GM12878 (cell line): ENCODE data around the gene SETDB1. TPM values are rescaled to one million over a fixed set of nuclear protein-coding genes. Genes with fewer than 3 reads are reported as not detected.

ENCODE experiments used
- BHLHE40 ChIP-seq, 2 experiments: fragments of 450-650 bp in 1 of 2; IDR thresholded peaks; 2 replicates each; pipeline ENCODE4 v1.6.1; 2011 to 2017; ENCODE audit warnings: low read depth in 2 of 2, borderline replicate concordance in 1 of 2, improper control_type of control experiment in 1 of 2, low read length in 1 of 2, mild to moderate bottlenecking in 1 of 2
- CHD4 ChIP-seq: fragments of 200-600 bp; sonication (generic); IDR thresholded peaks from 2 replicates; pipeline ENCODE4 v1.6.1; 2016; ENCODE audit warnings: mild to moderate bottlenecking
- CTCF ChIP-seq, 3 experiments: IDR thresholded peaks in 2 of 3; conservative IDR thresholded peaks in 1 of 3; 2 replicates each; pipeline ENCODE4 v1.5.1; 2011; ENCODE audit warnings: low read depth in 3 of 3, low read length in 3 of 3, mild to moderate bottlenecking in 3 of 3, control low read depth in 2 of 3, moderate library complexity in 2 of 3, inconsistent platforms in 1 of 3, mixed read lengths in 1 of 3; ENCODE audit not compliant: control insufficient read depth in 2 of 3, insufficient read depth in 1 of 3; ENCODE audit errors: extremely low read depth in 1 of 3
- ELK1 ChIP-seq: IDR thresholded peaks from 2 replicates; pipeline ENCODE4 v1.6.1; 2012; ENCODE audit warnings: low read depth, low read length, improper control_type of control experiment
- EP300 ChIP-seq, 2 experiments: fragments of 150-350 bp in 1 of 2; IDR thresholded peaks; 2 replicates each; pipeline ENCODE4 v1.6.1; 2011 to 2012; ENCODE audit warnings: low read depth in 2 of 2, low read length in 2 of 2, borderline replicate concordance in 1 of 2, improper control_type of control experiment in 1 of 2, inconsistent platforms in 1 of 2; ENCODE audit not compliant: control insufficient read depth in 1 of 2
- FOXK2 ChIP-seq: fragments of 450-650 bp; IDR thresholded peaks from 2 replicates; pipeline ENCODE4 v1.6.1; 2017; ENCODE audit warnings: mild to moderate bottlenecking, moderate library complexity
- GATAD2B ChIP-seq: fragments of 450-650 bp; conservative IDR thresholded peaks from 2 replicates; pipeline ENCODE4 v1.6.1; 2017; ENCODE audit warnings: low read depth, mild to moderate bottlenecking, moderate library complexity
- IKZF1 ChIP-seq: fragments of 450-650 bp; conservative IDR thresholded peaks from 2 replicates; pipeline ENCODE4 v1.6.1; 2017; ENCODE audit warnings: antibody characterized with exemption, mild to moderate bottlenecking
- IKZF2 ChIP-seq, 2 experiments: fragments of 450-650 bp; IDR thresholded peaks; 2 replicates each; pipeline ENCODE4 v1.6.1; 2017; ENCODE audit warnings: mild to moderate bottlenecking in 2 of 2, moderate library complexity in 2 of 2
- NFIC ChIP-seq: IDR thresholded peaks from 2 replicates; pipeline ENCODE4 v1.6.1; 2012; ENCODE audit warnings: low read depth, mild to moderate bottlenecking, inconsistent platforms, low read length, moderate library complexity
- NFYA ChIP-seq: IDR thresholded peaks from 2 replicates; pipeline ENCODE4 v1.6.1; 2011; ENCODE audit warnings: low read depth, mild to moderate bottlenecking, low read length, improper control_type of control experiment, borderline replicate concordance
- POLR2AphosphoS5 ChIP-seq: IDR thresholded peaks from 2 replicates; pipeline ENCODE4 v1.6.1; 2011; ENCODE audit warnings: mild to moderate bottlenecking, low read length, inconsistent platforms
- RCOR1 ChIP-seq: conservative IDR thresholded peaks from 2 replicates; pipeline ENCODE4 v1.6.1; 2012; ENCODE audit warnings: low read depth, low read length, improper control_type of control experiment
- SMAD1 ChIP-seq: fragments of 450-650 bp; IDR thresholded peaks from 2 replicates; pipeline ENCODE4 v1.6.1; 2018; ENCODE audit warnings: mild to moderate bottlenecking, low read depth; ENCODE audit not compliant: partially characterized antibody
- TBL1XR1 ChIP-seq: IDR thresholded peaks from 2 replicates; pipeline ENCODE4 v1.6.1; 2012; ENCODE audit warnings: low read depth, low read length, improper control_type of control experiment
- TCF12 ChIP-seq: IDR thresholded peaks from 2 replicates; pipeline ENCODE4 v1.6.1; 2011; ENCODE audit warnings: low read depth, mild to moderate bottlenecking, low read length
- TCF7 ChIP-seq: IDR thresholded peaks from 2 replicates; pipeline ENCODE4 v1.6.1; 2014; ENCODE audit warnings: antibody characterized with exemption, borderline replicate concordance
- ZNF592 ChIP-seq: fragments of 450-650 bp; IDR thresholded peaks from 2 replicates; pipeline ENCODE4 v1.6.1; 2017; ENCODE audit warnings: mild to moderate bottlenecking, moderate library complexity
- polyA plus RNA-seq, 11 experiments: library from polyadenylated mRNA; depleted of rRNA in 4 of 11; unstranded in 6 of 11; stranded (reverse) in 5 of 11; fragments of >200 nt; fragmentation: Nextera tagmentation in 4 of 11; fragmentation: Illumina TruSeq in 1 of 11; extraction: Ambion mirVana in 4 of 11; extraction: Trizol in 1 of 11; gene quantifications; 1 replicate in 1 of 11; 2 replicates in 10 of 11; pipeline versions ENCODE4 v1.2.1 to v1.2.3, GENCODE V29; 2011 to 2016; ENCODE audit warnings: inconsistent platforms in 2 of 11, missing spikeins in 2 of 11, low read depth in 1 of 11
- total RNA-seq, 4 experiments: library from RNA; depleted of rRNA in 3 of 4; stranded (reverse); fragments of >200 nt in 3 of 4; fragmentation: Illumina TruSeq in 1 of 4; extraction: Trizol in 1 of 4; gene quantifications; 2 replicates each; pipeline versions ENCODE4 v1.2.1 to v1.2.3, GENCODE V29; 2013 to 2021

The SETDB1 gene
- total and polyA plus RNA-seq, 10 of the 15 experiments (the other 5 are each of a cell fraction or from before 2014, with no cell fraction given) = 14.3 to 56.7 (median 35.7) TPM

GRCh38 chr1:150979092-150980056 is 53.2 kb downstream of the SETDB1 start (continued):
- TF ChIP-seq ZNF592 (peak; percentile 86), IKZF2 (IDR thresholded peaks at IDR 0.05) (peak in 1 of 2 experiments; percentile 22; a peak in 1 of 4 replicates), RCOR1 (no peak), GATAD2B (peak; percentile 62; the same call in 1 of the 2 replicates), CHD4 (no peak), BHLHE40 (IDR thresholded peaks at IDR 0.05; ENCODE audit: borderline replicate concordance in 1 of 2, low read depth in 2 of 2, low read length in 1 of 2) (peak; percentile 12 to 40; a peak in 2 of 4 replicates), NFIC (no peak), CTCF (IDR thresholded peaks at IDR 0.05 in 2 of 3, conservative IDR thresholded peaks at IDR 0.05 in 1 of 3; ENCODE audit: control insufficient read depth in 2 of 3, extremely low read depth in 1 of 3, insufficient read depth in 1 of 3, low read depth in 3 of 3, low read length in 3 of 3) (peak; percentile 100; a peak in 5 of 6 replicates), POLR2AphosphoS5 (no peak), IKZF1 (peak; percentile 46), EP300 (IDR thresholded peaks at IDR 0.05; ENCODE audit: borderline replicate concordance in 1 of 2, control insufficient read depth in 1 of 2, low read depth in 2 of 2, low read length in 2 of 2) (no peak), TBL1XR1 (no peak), ELK1 (no peak), NFYA (no peak; the same call in 1 of the 2 replicates), TCF12 (no peak), TCF7 (peak; percentile 21; the same call in 1 of the 2 replicates), SMAD1 (no peak), FOXK2 (no peak)
